Measurements from ENCODE around the gene GPR42.
"Not testable (repeated sequence)": the region's sequence is repeated elsewhere in the genome, so short reads cannot be mapped to it uniquely, and the experiment has no call there.

The GPR42 gene

DNA sequence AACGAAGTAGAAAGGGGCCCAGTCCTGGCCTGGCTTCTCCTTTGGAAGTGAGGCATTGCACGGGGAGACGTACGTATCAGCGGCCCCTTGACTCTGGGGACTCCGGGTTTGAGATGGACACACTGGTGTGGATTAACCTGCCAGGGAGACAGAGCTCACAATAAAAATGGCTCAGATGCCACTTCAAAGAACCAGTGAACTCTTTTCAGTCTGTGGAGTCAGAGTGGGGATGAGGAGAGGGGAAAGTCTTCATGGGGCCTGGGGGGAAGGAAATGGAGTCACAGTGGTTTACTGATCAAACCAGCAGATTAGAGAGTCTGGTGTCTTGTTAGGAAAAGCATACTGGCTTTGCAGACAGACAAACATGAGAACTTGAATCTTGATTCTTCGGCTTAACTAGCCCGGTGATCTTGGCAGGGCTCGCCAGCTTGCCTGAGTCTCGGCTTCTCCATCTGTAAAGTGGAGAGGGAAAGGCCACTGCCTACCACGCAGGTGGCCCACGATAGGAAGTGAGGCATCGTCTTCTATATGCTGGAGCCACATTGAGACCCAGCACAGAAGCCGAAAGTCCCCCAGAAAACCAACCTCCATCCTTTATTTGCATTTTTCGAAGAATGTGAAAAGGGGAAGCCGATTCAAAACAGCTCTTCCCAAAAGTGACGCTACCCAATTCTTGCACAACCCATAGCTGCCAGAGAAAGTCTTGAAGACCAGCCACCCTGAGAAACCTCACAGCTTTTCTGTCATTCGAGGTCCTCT lies 23.5 kb upstream of the GPR42 start, which contains the start of gene FFAR1:
Gene FFAR1 (plus strand): TSS at position 732 of the 759 bp plus-strand sequence. CDS start 3,650 bp downstream, outside the sequence.
- DNase-seq: peak; percentile 82

DNA sequence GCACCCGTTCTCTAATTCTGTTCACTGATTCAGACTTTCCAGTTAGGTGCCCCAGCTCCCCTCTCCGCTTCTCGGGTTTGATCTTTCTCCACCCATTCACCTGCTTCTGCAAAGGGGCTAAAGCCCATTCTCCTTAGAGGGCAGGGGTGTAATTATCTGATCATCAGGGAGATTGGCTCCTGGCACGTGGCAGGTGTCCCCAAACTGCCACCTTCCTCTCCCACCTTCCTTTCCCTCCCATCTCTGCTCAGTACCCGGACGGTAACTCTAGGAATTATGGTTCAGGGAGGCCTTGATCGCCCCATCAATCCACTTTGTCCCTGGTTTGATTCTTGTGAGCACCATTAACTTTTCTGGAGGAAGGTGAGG lies 23.0 kb upstream of the GPR42 start:
- DNase-seq: no peak

DNA sequence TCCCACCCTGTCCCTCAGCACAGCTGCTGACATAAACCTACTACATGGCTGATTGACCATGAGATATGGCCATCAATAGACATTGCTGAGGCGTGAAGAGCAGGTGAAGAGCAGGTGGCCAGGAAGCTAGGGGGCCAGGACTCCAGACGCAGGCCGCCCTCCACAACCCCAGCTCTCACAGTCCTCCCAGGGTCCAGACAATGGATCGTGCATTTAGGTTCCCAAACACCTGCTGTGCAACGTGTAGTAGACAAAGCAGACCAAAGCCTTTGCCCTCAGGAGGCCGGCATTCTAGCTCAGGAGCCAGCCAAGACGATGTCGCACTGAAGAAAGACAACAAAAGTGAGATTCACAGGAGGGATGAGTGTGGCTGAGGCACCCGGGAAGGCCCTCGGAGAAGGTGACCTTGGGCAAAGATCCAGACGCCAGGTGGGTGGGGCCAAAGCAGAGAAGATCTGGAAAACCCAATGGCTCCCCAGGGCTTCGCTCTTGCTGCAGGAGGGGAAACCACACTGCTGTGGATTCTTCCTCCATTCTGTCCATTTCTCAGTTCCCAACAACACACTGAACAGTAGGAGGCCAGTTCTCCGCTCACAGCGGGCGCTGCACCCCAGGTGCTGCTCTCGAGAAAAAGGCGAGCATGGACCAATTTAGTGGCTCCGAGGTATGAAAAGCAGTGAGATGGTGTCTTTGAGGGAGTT lies 21.8 kb upstream of the GPR42 start:
- no peak for DNase-seq

DNA sequence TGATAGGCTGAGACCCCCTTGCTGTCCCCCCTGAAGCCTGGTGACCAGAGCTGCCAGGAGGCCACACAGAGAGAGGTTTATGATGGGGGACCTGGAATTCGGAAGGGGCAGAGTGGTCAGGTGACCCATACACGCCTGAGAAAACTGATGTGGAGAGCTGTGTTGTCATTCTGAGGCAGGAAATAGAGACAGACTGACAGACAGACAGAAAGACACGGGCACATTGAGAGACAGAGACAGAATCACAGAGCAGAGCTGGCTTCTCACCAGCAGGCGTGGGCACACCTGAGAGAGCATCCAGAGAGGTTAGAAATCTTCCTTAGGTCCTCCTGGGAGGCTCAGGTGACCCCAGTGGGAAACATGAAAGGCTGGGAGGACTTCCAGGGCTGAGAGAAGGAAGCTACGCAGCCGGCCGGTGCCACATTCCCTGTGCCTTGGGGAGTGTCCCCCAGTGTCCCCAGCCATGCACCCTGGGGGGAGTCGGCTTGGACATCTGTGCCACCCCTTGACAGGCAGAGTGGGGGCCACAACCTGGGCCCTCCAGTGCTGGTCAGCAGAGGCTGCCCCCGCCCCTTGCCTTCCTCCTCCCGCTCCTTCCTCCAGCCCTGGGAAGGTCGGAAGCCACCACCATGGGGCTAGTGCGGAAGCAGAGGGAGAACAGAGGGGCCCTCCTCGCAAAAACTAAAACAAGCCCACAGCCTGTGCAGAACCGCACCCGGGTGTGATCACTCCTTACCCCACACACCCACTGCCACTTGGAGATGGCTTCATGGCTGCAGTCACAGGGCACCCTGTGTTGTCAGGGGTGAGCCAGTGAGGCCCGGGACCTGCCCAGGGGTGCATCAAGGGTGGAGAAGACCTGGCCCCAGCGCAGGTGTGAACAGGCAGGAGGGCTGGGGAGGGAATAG lies 21.0 kb upstream of the GPR42 start:
- DNase-seq: no peak

DNA sequence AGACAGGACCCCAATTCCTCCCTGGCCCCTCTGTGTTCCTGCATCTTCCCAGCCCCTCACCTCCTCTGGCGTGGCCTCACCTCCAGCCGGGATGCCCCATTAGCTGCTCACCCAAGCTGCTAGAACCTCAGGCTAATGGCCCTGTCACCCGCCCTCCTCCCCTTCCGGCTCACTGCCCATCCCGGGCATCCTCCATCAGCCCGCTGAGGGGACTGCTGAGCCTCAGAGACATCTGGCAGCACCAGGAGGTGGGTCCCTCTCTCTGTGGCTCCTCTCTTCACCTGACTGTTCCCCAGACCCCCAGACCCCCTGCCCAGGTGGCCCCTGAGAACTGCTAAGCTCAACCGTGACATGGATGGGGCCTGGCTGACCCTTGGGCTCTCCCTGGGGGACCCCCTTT lies 20.3 kb upstream of the GPR42 start:
- no peak for DNase-seq

DNA sequence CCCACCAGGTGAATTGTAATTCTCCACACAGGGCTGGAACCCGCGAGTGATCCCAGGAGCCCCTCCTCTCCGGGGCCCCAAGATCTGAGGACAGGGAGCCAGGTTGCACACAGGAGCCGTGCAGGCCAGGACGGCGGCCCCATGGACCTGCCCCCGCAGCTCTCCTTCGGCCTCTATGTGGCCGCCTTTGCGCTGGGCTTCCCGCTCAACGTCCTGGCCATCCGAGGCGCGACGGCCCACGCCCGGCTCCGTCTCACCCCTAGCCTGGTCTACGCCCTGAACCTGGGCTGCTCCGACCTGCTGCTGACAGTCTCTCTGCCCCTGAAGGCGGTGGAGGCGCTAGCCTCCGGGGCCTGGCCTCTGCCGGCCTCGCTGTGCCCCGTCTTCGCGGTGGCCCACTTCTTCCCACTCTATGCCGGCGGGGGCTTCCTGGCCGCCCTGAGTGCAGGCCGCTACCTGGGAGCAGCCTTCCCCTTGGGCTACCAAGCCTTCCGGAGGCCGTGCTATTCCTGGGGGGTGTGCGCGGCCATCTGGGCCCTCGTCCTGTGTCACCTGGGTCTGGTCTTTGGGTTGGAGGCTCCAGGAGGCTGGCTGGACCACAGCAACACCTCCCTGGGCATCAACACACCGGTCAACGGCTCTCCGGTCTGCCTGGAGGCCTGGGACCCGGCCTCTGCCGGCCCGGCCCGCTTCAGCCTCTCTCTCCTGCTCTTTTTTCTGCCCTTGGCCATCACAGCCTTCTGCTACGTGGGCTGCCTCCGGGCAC lies 19.3 kb upstream of the GPR42 start:
- DNase-seq: no peak

DNA sequence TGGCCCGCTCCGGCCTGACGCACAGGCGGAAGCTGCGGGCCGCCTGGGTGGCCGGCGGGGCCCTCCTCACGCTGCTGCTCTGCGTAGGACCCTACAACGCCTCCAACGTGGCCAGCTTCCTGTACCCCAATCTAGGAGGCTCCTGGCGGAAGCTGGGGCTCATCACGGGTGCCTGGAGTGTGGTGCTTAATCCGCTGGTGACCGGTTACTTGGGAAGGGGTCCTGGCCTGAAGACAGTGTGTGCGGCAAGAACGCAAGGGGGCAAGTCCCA lies 18.8 kb upstream of the GPR42 start:
- DNase-seq: no peak

DNA sequence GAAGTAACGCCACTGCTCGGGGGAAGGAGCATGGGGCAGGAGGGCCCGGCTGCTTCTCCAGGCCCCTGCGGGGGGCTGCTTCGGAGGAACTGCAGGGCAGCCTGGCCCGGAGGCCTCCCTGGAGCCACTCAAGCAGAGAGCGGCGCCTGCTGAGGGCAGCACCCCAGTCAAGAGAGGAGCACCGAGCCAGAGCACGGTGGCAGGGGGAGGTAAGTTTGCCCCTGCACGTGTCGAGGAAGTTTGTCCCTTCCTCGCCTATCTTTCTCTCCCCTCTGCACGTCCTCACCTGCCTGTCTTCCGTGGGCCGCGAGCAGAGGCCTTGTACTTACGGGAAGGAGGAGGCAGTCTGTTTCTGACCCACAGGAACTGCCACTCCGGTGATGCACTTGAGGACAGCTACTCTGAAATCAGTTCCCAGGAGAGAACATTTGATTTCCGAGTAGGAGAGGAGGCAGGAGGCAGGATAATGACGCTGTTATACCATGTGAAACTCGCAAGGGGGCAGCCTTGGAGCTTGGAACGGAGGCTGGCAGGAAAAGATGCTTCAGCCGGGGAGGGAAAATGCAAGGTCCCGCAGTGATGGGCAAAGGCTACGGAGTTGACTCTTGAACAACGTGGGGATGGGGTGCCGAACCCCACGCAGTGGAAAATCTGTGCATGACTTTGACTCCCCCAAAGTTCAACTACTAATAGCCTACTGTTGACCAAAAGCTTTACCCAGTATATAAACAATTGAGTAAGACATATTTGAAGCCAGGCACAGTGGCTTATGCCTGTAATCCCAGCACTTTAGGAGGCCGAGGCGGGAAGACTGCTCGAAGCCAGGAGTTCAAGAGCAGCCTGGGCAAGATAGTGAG lies 18.2 kb upstream of the GPR42 start:
- peak; percentile 87 for DNase-seq

DNA sequence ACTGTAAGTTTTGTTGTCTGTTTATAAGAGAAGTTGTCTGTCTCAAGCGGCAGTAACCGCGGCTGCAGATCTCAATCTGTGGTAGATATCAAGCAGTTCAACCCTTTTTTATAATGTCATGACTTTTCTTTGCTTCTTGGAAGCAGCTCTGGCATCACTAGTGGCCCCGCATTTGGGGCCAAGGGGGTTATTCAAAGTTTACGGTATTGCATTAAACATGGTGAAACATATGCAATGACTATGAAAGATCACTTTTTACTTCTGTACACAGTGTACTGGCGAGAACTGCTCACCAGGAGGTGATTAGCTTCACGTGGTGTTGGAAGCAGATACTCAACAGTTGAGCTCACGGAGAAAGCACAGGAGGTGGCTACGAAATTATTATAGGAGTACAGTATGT lies 17.2 kb upstream of the GPR42 start:
- peak; percentile 59 for DNase-seq

DNA sequence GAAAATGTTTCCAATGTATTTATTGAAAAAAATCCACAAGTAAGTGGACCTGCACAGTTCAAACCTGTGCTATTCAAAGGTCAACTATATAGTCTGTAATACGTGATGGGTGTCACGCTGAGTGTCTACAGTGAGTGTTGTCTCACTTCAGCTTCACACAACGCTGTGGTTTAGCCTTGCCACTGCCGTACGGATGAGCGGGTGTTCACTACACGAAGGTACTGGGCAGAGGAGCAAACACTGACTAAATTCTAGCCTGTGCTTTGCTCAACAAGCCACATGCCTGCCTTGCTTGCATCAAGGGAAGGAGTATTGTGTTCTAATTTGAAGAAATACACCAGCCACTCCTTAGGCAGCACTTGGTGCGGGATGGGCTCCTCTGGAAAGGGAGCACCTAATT lies 16.0 kb upstream of the GPR42 start:
- no peak for DNase-seq

DNA sequence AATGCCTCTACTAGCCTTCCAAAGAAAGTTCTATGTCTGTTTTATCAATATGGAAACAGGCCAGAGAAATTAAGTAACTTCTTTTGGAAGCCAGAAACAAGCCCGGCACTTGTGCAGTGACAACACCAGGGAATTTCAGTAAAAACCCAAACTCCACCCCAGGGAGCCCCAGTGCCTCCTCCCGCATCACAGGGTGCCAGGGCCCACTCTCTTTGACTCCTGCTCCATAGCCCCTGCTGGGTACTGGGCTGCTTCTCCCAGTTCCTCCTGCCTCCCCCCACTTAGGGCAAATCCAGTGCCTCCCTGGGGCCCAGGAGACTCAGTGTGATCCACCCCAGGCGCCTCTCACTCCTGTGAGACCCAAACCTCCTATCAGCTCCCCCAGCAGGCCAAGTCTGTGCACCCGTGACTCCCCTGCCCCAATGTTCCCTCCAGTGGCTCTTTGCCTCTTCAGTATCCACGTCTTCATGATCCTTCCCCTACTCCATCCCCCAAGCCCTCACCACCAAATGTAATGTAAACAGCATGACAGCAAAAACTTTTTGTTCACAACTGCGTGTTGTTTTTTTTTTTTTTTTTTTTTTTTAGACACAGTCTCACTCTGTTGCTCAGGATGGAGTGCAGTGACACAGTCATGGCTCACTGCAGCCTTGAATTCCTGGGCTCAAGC lies 14.9 kb upstream of the GPR42 start:
- DNase-seq: no peak

DNA sequence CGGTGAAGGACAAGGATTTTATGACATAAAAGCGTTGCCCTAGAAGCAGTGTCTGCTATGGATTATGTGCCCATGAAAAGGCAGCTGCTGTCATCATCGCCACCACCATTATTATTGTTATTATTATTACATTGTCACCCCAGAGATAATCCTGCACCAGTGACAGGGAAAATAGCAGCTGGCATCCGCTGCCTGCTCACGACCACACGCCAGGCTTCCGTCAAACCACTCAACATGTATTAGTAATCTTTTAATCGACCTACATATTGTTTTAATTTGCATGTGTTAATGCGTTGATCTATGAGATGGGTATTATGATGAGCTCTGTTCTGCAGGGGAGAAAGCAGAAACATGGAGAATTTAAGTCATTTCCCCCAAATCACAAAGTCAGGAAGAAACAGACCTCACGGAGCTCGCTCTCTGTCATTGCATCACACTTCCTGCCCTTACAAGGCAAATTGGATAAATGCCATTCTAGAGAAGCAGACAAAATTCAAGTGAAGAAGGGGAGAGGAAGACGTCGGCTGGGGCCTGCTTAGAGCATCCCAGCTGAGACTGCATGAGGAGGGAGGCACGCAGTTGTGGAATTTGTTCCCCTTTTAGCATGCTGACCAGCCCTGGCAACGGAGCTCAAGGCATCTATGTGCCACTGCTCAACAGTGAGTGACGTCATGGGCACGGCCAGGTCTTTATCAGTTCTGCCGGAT lies 12.8 kb upstream of the GPR42 start, which contains the start of gene FFAR3:
Gene FFAR3 (plus strand): TSS at position 594 of the 707 bp plus-strand sequence. CDS start 431 bp downstream, outside the sequence.
- peak; percentile 73 for DNase-seq

DNA sequence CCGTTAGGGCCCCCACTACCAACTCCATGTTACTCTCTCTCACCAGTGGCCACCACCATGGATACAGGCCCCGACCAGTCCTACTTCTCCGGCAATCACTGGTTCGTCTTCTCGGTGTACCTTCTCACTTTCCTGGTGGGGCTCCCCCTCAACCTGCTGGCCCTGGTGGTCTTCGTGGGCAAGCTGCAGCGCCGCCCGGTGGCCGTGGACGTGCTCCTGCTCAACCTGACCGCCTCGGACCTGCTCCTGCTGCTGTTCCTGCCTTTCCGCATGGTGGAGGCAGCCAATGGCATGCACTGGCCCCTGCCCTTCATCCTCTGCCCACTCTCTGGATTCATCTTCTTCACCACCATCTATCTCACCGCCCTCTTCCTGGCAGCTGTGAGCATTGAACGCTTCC lies 12.0 kb upstream of the GPR42 start:
- DNase-seq: not testable (repeated sequence)

DNA sequence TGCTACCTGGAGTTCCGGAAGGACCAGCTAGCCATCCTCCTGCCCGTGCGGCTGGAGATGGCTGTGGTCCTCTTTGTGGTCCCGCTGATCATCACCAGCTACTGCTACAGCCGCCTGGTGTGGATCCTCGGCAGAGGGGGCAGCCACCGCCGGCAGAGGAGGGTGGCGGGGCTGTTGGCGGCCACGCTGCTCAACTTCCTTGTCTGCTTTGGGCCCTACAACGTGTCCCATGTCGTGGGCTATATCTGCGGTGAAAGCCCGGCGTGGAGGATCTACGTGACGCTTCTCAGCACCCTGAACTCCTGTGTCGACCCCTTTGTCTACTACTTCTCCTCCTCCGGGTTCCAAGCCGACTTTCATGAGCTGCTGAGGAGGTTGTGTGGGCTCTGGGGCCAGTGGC lies 11.5 kb upstream of the GPR42 start:
- DNase-seq: not testable (repeated sequence)

DNA sequence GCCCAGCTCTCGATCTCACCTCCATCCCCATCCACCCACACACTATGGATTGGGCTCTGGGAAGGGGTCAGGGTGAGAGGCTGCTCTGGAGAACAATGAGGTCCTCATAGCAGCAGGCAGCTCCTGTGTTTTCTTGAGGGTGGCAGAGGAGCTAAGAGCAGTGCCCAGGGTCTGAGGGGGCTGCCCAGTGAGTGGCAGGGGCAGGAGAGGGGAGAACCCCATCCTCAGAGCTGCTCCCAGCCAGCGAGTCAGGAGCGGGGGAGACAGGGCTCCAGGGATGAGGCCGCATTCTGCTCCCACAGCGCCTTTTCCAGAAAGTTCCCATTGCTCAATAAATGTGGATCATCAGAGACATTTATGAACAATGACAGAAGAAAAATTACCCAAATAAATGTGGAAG lies 10.8 kb upstream of the GPR42 start:
- DNase-seq: not testable (repeated sequence)

DNA sequence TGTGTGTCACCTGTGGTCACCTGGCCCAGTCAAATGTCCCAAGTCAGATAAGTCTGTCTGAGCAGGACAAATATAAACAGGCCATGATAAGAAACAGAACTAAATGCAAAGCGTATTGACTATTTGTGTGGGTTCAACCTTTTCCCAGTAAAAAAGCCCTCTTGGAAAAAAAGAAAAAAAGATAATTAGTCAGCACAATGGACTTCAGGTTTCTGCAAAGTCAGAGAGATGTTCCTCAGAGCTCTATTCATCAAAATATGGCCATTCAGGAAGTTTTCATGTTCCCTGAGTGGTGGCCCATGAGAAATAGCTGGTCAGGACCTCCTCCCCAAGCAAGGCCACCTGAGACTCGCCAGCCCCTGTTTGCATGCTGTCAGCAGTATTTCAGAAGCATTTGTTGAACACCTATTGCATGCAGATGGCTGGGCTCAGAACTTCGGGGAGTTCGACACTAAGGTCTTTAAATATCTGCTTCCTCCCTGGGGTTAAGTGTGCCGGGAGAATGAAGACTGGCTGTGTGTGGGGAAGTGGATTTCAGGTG lies 9.9 kb upstream of the GPR42 start:
- no peak for DNase-seq

DNA sequence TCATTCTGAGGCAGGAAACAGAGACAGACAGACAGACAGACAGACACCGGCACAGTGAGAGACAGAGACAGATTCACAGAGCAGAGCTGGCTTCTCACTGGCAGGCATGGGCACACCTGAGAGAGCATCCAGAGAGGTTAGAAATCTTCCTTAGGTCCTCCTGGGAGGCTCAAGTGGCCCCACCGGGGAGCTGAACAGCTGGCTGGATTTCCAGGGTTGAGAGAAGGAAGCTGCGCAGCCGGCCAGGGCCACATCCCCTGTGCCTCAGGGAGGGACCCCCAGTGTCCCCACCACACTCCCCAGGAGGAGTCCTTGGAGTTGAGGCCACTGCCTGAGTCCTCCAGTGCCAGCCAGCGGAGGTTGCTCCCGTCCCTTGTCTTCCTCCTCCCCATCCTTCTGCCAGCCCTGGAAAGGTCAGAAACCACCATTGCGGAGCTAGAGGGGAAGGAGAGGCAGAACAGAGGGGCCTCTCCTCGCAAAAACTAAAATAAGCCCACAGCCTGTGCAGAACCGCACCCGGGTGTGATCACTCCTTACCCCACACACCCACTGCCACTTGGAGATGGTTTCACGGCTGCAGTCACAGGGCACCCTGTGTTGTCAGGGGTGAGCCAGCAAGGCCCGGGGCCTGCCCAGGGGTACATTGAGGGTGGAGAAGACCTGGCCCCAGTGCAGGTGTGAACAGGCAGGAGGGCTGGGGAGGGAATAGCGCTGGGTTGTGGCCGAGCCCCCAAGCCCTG lies 8.4 kb upstream of the GPR42 start:
- DNase-seq: no peak

DNA sequence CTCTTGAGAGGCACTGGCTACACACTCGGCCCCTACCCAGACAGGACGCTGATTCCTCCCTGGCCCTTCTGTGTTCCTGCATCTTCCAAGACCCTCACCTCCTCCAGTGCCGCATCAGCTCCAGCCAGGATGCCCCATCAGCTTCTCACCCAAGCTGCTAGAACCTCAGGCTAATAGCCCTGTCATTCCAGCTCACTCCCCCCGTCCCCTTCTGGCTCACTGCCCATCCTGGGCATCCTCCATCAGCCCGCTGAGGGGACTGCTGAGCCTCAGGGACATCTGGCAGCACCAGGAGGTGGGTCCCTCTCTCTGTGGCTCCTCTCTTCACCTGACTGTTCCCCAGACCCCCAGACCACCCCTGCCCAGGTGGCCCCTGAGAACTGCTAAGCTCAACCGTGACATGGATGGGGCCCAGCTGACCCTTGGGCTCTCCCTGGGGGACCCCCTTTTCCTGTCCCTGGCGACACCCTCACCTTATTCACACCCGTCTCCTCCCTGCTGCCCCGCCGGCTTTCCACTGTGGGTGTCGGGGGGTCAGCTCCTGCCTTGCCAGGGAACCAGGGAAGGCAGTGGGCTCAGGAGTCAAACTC lies 7.8 kb upstream of the GPR42 start:
- no peak for DNase-seq
